Vagina (tissue), 2 donors: ENCODE measurements around the gene NELFB.

Experiments used
- POLR2AphosphoS5 ChIP-seq, 2 donors: sonication (generic); formaldehyde crosslinking; IDR thresholded peaks; one replicate each; pipeline ENCODE4 v1.9.0; 2017; ENCODE audit warnings: antibody characterized with exemption in 2 of 2, mild to moderate bottlenecking in 2 of 2, low read depth in 1 of 2; ENCODE audit not compliant: insufficient read depth in 1 of 2
- TF ChIP-seq, protein P1 (sequence below), 3 experiments: fragments of 450-650 bp in 2 of 3; fragments of 200-600 bp in 1 of 3; sonication (generic) in 1 of 3; IDR thresholded peaks; one replicate each; pipeline ENCODE4 v1.5.1; 2017 to 2019; ENCODE audit warnings: antibody characterized with exemption in 3 of 3, mild to moderate bottlenecking in 2 of 3, moderate library complexity in 2 of 3

DNA sequence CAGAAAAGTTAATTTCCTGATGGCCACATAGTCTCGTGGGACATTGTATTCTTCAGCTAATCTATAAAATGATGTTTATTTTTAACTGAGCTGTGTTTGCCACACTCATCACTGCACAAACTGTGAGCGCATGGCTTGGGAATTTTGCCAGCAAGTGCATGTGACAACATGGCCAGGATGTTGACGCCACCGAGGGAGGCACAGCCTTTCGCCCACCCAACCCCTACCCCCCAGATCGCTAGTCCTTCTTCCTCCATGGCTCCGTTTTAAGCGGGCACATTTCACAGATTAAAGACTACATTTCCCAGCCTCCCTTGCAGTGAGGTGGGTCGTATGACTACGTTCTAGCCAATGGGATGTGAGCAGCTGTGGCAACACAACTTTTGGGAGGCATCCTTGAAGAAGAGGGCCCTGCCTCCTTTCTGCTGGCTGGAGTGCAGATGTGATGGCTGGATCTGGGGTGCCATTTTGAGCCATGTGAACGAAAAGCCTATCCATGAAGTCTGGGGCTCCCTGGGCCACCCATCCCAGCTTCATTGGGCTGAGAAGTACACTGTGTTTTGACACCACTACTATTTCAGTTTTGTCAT, 39.1 kb downstream of the NELFB start:
- TF ChIP-seq, protein P1, sequence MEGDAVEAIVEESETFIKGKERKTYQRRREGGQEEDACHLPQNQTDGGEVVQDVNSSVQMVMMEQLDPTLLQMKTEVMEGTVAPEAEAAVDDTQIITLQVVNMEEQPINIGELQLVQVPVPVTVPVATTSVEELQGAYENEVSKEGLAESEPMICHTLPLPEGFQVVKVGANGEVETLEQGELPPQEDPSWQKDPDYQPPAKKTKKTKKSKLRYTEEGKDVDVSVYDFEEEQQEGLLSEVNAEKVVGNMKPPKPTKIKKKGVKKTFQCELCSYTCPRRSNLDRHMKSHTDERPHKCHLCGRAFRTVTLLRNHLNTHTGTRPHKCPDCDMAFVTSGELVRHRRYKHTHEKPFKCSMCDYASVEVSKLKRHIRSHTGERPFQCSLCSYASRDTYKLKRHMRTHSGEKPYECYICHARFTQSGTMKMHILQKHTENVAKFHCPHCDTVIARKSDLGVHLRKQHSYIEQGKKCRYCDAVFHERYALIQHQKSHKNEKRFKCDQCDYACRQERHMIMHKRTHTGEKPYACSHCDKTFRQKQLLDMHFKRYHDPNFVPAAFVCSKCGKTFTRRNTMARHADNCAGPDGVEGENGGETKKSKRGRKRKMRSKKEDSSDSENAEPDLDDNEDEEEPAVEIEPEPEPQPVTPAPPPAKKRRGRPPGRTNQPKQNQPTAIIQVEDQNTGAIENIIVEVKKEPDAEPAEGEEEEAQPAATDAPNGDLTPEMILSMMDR (IDR thresholded peaks at IDR 0.05) = no peak
- peak in 1 of 2 donors; percentile 31 for TF ChIP-seq POLR2AphosphoS5 (IDR thresholded peaks at IDR 0.05; ENCODE audit: insufficient read depth in 1 of 2, low read depth in 1 of 2)
